Trophoblast cell (in vitro differentiated cells and primary cell): ENCODE data around the gene GAREM1.

Experiments
- DNase-seq, 2 donors: peaks; one replicate each; pipeline ENCODE4 v3.0.0-alpha.2; 2016
- H2AFZ ChIP-seq: 2 replicates; pipeline ENCODE4 v1.6.1; 2013; ENCODE audit warnings: low read length, moderate library complexity, mild to moderate bottlenecking; ENCODE audit not compliant: insufficient read depth, poor library complexity
- H2AK5ac ChIP-seq: 2 replicates; pipeline ENCODE4 v1.6.1; 2013; ENCODE audit warnings: mild to moderate bottlenecking, low read length
- H2BK120ac ChIP-seq: 2 replicates; pipeline ENCODE4 v1.6.1; 2013; ENCODE audit warnings: low read length, mild to moderate bottlenecking, moderate library complexity; ENCODE audit not compliant: insufficient read depth, poor library complexity
- H2BK12ac ChIP-seq: 2 replicates; pipeline ENCODE4 v1.6.1; 2013; ENCODE audit warnings: mild to moderate bottlenecking, low read length, moderate library complexity
- H2BK5ac ChIP-seq: 2 replicates; pipeline ENCODE4 v1.6.1; 2013; ENCODE audit warnings: low read length, low read depth, moderate library complexity, mild to moderate bottlenecking; ENCODE audit not compliant: poor library complexity
- H3K14ac ChIP-seq: 2 replicates; pipeline ENCODE4 v1.6.1; 2013; ENCODE audit warnings: mild to moderate bottlenecking, low read length
- H3K18ac ChIP-seq: 2 replicates; pipeline ENCODE4 v1.6.1; 2013; ENCODE audit warnings: mild to moderate bottlenecking, low read length
- H3K23ac ChIP-seq: 2 replicates; pipeline ENCODE4 v1.6.1; 2013; ENCODE audit warnings: low read length
- H3K27ac ChIP-seq: 2 replicates; pipeline ENCODE4 v1.5.1; 2013; ENCODE audit warnings: low read depth, mild to moderate bottlenecking, inconsistent platforms, low read length, moderate library complexity
- H3K27me3 ChIP-seq: 2 replicates; pipeline ENCODE4 v1.6.1; 2013; ENCODE audit warnings: inconsistent platforms, mild to moderate bottlenecking, low read length, moderate library complexity; ENCODE audit not compliant: insufficient read depth
- H3K36me3 ChIP-seq, 2 experiments: 1 replicate in 1 of 2; 2 replicates in 1 of 2; pipeline ENCODE4 v1.6.1; 2013; ENCODE audit warnings: low read length in 2 of 2, mild to moderate bottlenecking in 2 of 2, moderate library complexity in 1 of 2; ENCODE audit not compliant: insufficient read depth in 2 of 2, control insufficient read depth in 1 of 2
- H3K4ac ChIP-seq: 2 replicates; pipeline ENCODE4 v1.6.1; 2013; ENCODE audit warnings: low read depth, mild to moderate bottlenecking, low read length, moderate library complexity
- H3K4me1 ChIP-seq, 2 experiments: 1 replicate in 1 of 2; 2 replicates in 1 of 2; pipeline ENCODE4 v1.6.1; 2013; ENCODE audit warnings: low read length in 2 of 2, mild to moderate bottlenecking in 2 of 2, moderate library complexity in 1 of 2; ENCODE audit not compliant: insufficient read depth in 2 of 2, control insufficient read depth in 1 of 2
- H3K4me2 ChIP-seq: 2 replicates; pipeline ENCODE4 v1.6.1; 2013; ENCODE audit warnings: inconsistent platforms, mild to moderate bottlenecking, low read length, moderate library complexity
- H3K4me3 ChIP-seq: 2 replicates; pipeline ENCODE4 v1.5.1; 2013; ENCODE audit warnings: mild to moderate bottlenecking, low read depth, low read length, inconsistent platforms
- H3K79me1 ChIP-seq: one replicate; pipeline ENCODE4 v1.6.1; 2013; ENCODE audit warnings: low read length
- H3K79me2 ChIP-seq: 2 replicates; pipeline ENCODE4 v1.6.1; 2013; ENCODE audit warnings: low read length, mild to moderate bottlenecking; ENCODE audit not compliant: control insufficient read depth, insufficient read depth, poor library complexity
- H3K9ac ChIP-seq: 2 replicates; pipeline ENCODE4 v1.6.1; 2013; ENCODE audit warnings: mild to moderate bottlenecking, low read length
- H3K9me3 ChIP-seq: 2 replicates; pipeline ENCODE4 v1.6.1; 2013; ENCODE audit warnings: low read depth, mild to moderate bottlenecking, control low read depth, inconsistent platforms, low read length; ENCODE audit not compliant: insufficient read depth
- H4K12ac ChIP-seq: 2 replicates; pipeline ENCODE4 v1.6.1; 2013; ENCODE audit warnings: low read depth, mild to moderate bottlenecking, low read length, moderate library complexity
- H4K8ac ChIP-seq: 2 replicates; pipeline ENCODE4 v1.6.1; 2013; ENCODE audit warnings: low read depth, mild to moderate bottlenecking, low read length, moderate library complexity
- H4K91ac ChIP-seq: one replicate; pipeline ENCODE4 v1.6.1; 2013; ENCODE audit warnings: low read depth, mild to moderate bottlenecking, low read length, moderate library complexity
- WGBS: extraction: QIAGEN DNeasy Blood & Tissue Kit; methylation state at CpG from one replicate; pipeline ENCODE4 v1.1.7; 2013; ENCODE audit warnings: missing lambda C conversion rate; ENCODE audit not compliant: insufficient read length, insufficient coverage; ENCODE audit errors: extremely low coverage; 5-methylcytosine and 5-hydroxymethylcytosine counted together

GAREM1 gene

GRCh38 chr18:32480581-32480980, 9.9 kb upstream of the GAREM1 start:
- H3K23ac ChIP-seq = no peak overlapping the region
- no peak overlapping the region for H3K9ac ChIP-seq
- no peak overlapping the region for H4K91ac ChIP-seq
- no peaks in the 10 kb centered on the region for H3K4me1 ChIP-seq
- no peak for DNase-seq
- H4K8ac ChIP-seq = no peak overlapping the region
- no peak overlapping the region for H3K27ac ChIP-seq
- no peak overlapping the region for H3K4ac ChIP-seq
- H3K27me3 ChIP-seq = no peaks in the 10 kb centered on the region
- no peak overlapping the region for H2BK5ac ChIP-seq
- H3K79me1 ChIP-seq = no peaks in the 10 kb centered on the region
- H3K14ac ChIP-seq = no peak overlapping the region
- H4K12ac ChIP-seq = no peak overlapping the region
- no peaks in the 10 kb centered on the region for H3K36me3 ChIP-seq
- no peaks in the 10 kb centered on the region for H3K9me3 ChIP-seq
- H3K18ac ChIP-seq = no peak overlapping the region
- H2BK120ac ChIP-seq = no peak overlapping the region
- no peak overlapping the region for H3K4me2 ChIP-seq
- H2AFZ ChIP-seq = no peak overlapping the region
- H2BK12ac ChIP-seq = no peak overlapping the region
- H3K79me2 ChIP-seq = no peaks in the 10 kb centered on the region
- no CpG with 5 or more reads among the region's 1 CpG for WGBS
- no peak overlapping the region for H2AK5ac ChIP-seq
- no peak overlapping the region for H3K4me3 ChIP-seq

GRCh38 chr18:32478807-32479206, 8.1 kb upstream of the GAREM1 start:
- Histone ChIP-seq H2BK5ac (no peak overlapping the region), H3K79me1 (no peaks in the 10 kb centered on the region), H3K27me3 (no peaks in the 10 kb centered on the region), H4K8ac (no peak overlapping the region), H2AK5ac (no peak overlapping the region), H3K36me3 (no peaks in the 10 kb centered on the region), H2BK12ac (no peak overlapping the region), H3K4me3 (no peak overlapping the region), H3K9me3 (no peaks in the 10 kb centered on the region), H3K4me2 (no peak overlapping the region), H3K4me1 (no peaks in the 10 kb centered on the region), H3K23ac (no peak overlapping the region), H4K91ac (no peak overlapping the region), H3K9ac (no peak overlapping the region), H4K12ac (no peak overlapping the region), H3K18ac (no peak overlapping the region), H3K27ac (no peak overlapping the region), H3K4ac (no peak overlapping the region), H3K79me2 (no peaks in the 10 kb centered on the region), H2AFZ (no peak overlapping the region), H3K14ac (no peak overlapping the region), H2BK120ac (no peak overlapping the region)
- no CpG with 5 or more reads among the region's 1 CpG for WGBS
- no peak for DNase-seq

GRCh38 chr18:32478317-32478716, 7.6 kb upstream of the GAREM1 start:
- H2BK120ac ChIP-seq = no peak overlapping the region
- WGBS = no CpG with 5 or more reads among the region's 1 CpG
- H4K8ac ChIP-seq = no peak overlapping the region
- DNase-seq = peak in 1 of 2 donors; percentile 22
- no peaks in the 10 kb centered on the region for H3K4me1 ChIP-seq
- no peak overlapping the region for H2BK5ac ChIP-seq
- no peak overlapping the region for H4K12ac ChIP-seq
- H3K9ac ChIP-seq = no peak overlapping the region
- H3K14ac ChIP-seq = no peak overlapping the region
- no peaks in the 10 kb centered on the region for H3K36me3 ChIP-seq
- no peak overlapping the region for H2BK12ac ChIP-seq
- H3K4me3 ChIP-seq = no peak overlapping the region
- no peak overlapping the region for H3K4ac ChIP-seq
- no peaks in the 10 kb centered on the region for H3K79me1 ChIP-seq
- no peak overlapping the region for H3K23ac ChIP-seq
- H3K4me2 ChIP-seq = no peak overlapping the region
- H3K9me3 ChIP-seq = no peaks in the 10 kb centered on the region
- H2AFZ ChIP-seq = no peak overlapping the region
- no peaks in the 10 kb centered on the region for H3K27me3 ChIP-seq
- no peaks in the 10 kb centered on the region for H3K79me2 ChIP-seq
- H2AK5ac ChIP-seq = no peak overlapping the region
- no peak overlapping the region for H3K18ac ChIP-seq
- no peak overlapping the region for H3K27ac ChIP-seq
- H4K91ac ChIP-seq = no peak overlapping the region

GRCh38 chr18:32476106-32476505, 5.4 kb upstream of the GAREM1 start:
- no peaks in the 10 kb centered on the region for H3K9me3 ChIP-seq
- no peak for DNase-seq
- H4K91ac ChIP-seq = no peak overlapping the region
- no peak overlapping the region for H3K23ac ChIP-seq
- no peak overlapping the region for H2AFZ ChIP-seq
- H3K27ac ChIP-seq = no peak overlapping the region
- H3K27me3 ChIP-seq = no peaks in the 10 kb centered on the region
- no peak overlapping the region for H3K18ac ChIP-seq
- WGBS = no CpG with 5 or more reads among the region's 2 CpGs
- H2BK120ac ChIP-seq = no peak overlapping the region
- no peak overlapping the region for H2AK5ac ChIP-seq
- no peak overlapping the region for H3K4ac ChIP-seq
- H3K79me1 ChIP-seq = peaks cover 2% of the 10 kb centered on the region
- H3K36me3 ChIP-seq = no peaks in the 10 kb centered on the region
- no peak overlapping the region for H3K9ac ChIP-seq
- H3K4me1 ChIP-seq = no peaks in the 10 kb centered on the region
- no peak overlapping the region for H2BK5ac ChIP-seq
- no peak overlapping the region for H4K8ac ChIP-seq
- H4K12ac ChIP-seq = no peak overlapping the region
- H3K14ac ChIP-seq = no peak overlapping the region
- H3K4me3 ChIP-seq = no peak overlapping the region
- no peak overlapping the region for H2BK12ac ChIP-seq
- H3K79me2 ChIP-seq = peaks cover under 1% of the 10 kb centered on the region
- no peak overlapping the region for H3K4me2 ChIP-seq
